Measurements from ENCODE around the gene TAF15.

Gene TAF15

DNA sequence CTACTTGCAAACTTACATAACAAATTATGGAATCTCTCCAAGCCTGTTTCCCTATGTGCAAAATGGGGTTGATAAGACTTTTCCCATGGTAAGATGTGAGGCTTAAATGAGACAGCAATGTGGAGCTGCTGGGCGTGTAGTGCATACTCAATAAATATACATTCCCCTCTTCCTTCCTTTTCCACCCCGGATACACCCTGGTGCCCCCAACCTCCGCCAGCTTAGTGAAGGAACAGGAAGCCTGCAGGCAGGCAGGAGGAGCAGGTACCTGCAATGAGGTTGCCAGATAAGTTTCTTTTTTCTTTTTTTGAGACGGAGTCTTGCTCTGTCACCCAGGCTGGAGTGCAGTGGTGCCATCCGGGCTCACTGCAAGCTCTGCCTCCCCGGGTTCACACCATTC lies 33.7 kb upstream of the TAF15 start:
- Histone ChIP-seq H3K9ac (ENCODE audit: low read depth, low read length, poor library complexity) (no peak overlapping the region), H4K91ac (ENCODE audit: low read depth, low read length, poor library complexity) (no peak overlapping the region), H3K27me3 (ENCODE audit: control insufficient read depth in 3 of 3, insufficient read depth in 3 of 3, low read depth in 1 of 3, low read length in 3 of 3) (peaks cover 0 to 41% (median 3%) of the 10 kb centered on the region in 3 experiments), H3K27ac (replicated peaks; ENCODE audit: low read length) (no peak overlapping the region), H3K4ac (ENCODE audit: low read length) (no peak overlapping the region), H2BK120ac (ENCODE audit: low read depth, low read length) (no peak overlapping the region), H3K4me3 (ENCODE audit: low read length in 2 of 2) (no peak overlapping the region), H3K79me1 (ENCODE audit: low read depth, low read length) (no peaks in the 10 kb centered on the region), H3K9me3 (replicated peaks in 1 of 2; ENCODE audit: control insufficient read depth in 2 of 2, insufficient read depth in 1 of 2, low read depth in 1 of 2, low read length in 2 of 2) (no peaks in the 10 kb centered on the region), H2BK5ac (ENCODE audit: low read length) (no peak overlapping the region), H3K23ac (ENCODE audit: low read depth, low read length, poor library complexity) (no peak overlapping the region), H3K14ac (ENCODE audit: low read length) (no peak overlapping the region), H3K18ac (ENCODE audit: low read length) (no peak overlapping the region), H2AK5ac (ENCODE audit: low read depth, low read length) (no peak overlapping the region), H3K4me1 (ENCODE audit: control insufficient read depth in 2 of 2, insufficient read depth in 1 of 2, low read depth in 1 of 2, low read length in 2 of 2) (peaks cover 10 to 27% of the 10 kb centered on the region in 2 donors), H3K4me2 (ENCODE audit: insufficient read depth, low read length, poor library complexity, severe bottlenecking) (no peak overlapping the region), H2BK15ac (ENCODE audit: low read length) (no peak overlapping the region), H2AFZ (ENCODE audit: low read length) (no peak overlapping the region), H2BK12ac (ENCODE audit: low read length) (no peak overlapping the region), H4K8ac (ENCODE audit: low read depth, low read length) (no peak overlapping the region), H3K36me3 (replicated peaks in 1 of 2; ENCODE audit: control insufficient read depth in 2 of 2, insufficient read depth in 2 of 2, low read length in 2 of 2) (no peaks in the 10 kb centered on the region)
- WGBS, 2 donors (ENCODE audit: extremely low coverage in 2 of 2, insufficient read length in 2 of 2, insufficient replicate concordance in 1 of 2) = no CpG with 5 or more reads among the region's 6 CpGs
- no peak for DNase-seq (ENCODE audit: low spot score)

DNA sequence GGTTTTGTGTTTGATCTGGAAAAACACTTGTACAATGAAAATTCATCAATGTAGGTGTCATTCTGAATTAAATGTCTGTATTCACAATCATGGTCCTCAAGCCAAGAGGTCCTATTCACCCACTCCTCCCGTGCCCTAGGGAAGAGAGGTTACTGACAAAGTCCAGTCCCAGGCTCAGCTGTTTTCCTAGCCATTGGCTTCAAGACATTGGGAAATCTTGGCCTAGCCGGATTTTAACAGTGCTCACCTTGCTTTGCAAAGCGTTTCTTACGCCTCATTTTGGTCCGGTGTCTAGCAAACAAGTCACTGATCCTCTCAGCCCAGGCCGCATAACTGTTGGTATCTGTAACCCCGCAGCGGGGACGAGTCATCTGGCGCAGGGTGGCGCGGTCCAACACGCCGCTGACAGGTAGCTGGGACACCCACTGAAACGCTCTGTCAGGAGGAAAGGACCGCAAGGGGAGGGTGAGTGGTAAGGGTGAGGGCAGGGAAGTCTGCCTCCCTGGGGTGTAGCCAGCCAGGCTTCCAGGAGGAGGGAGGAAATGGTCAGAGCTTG lies 30.6 kb upstream of the TAF15 start:
- peak overlapping the region; percentile 1 for H2BK15ac ChIP-seq (ENCODE audit: low read length)
- peak overlapping the region; percentile 63 for H3K14ac ChIP-seq (ENCODE audit: low read length)
- WGBS, 2 donors (ENCODE audit: extremely low coverage in 2 of 2, insufficient read length in 2 of 2, insufficient replicate concordance in 1 of 2) = no CpG with 5 or more reads among the region's 16 CpGs
- H2AK5ac ChIP-seq (ENCODE audit: low read depth, low read length) = peak overlapping the region; percentile 4
- no peak overlapping the region for H2BK12ac ChIP-seq (ENCODE audit: low read length)
- H3K79me1 ChIP-seq (ENCODE audit: low read depth, low read length) = no peaks in the 10 kb centered on the region
- peaks cover 0 to 49% (median 3%) of the 10 kb centered on the region in 3 experiments for H3K27me3 ChIP-seq (ENCODE audit: control insufficient read depth in 3 of 3, insufficient read depth in 3 of 3, low read depth in 1 of 3, low read length in 3 of 3)
- no peak overlapping the region for H4K91ac ChIP-seq (ENCODE audit: low read depth, low read length, poor library complexity)
- peak overlapping the region; percentile 61 for H3K18ac ChIP-seq (ENCODE audit: low read length)
- no peak overlapping the region for H4K8ac ChIP-seq (ENCODE audit: low read depth, low read length)
- no peak overlapping the region for H3K9ac ChIP-seq (ENCODE audit: low read depth, low read length, poor library complexity)
- H3K4me1 ChIP-seq (ENCODE audit: control insufficient read depth in 2 of 2, insufficient read depth in 1 of 2, low read depth in 1 of 2, low read length in 2 of 2) = peaks cover 4 to 18% of the 10 kb centered on the region in 2 donors
- peak overlapping the region; percentile 58 for H3K4ac ChIP-seq (ENCODE audit: low read length)
- H3K4me3 ChIP-seq (ENCODE audit: low read length in 2 of 2) = peak overlapping the region in 1 of 2 donors; percentile 3
- no peak overlapping the region for H2BK120ac ChIP-seq (ENCODE audit: low read depth, low read length)
- no peak overlapping the region for H3K27ac ChIP-seq (replicated peaks; ENCODE audit: low read length)
- no peak overlapping the region for H2BK5ac ChIP-seq (ENCODE audit: low read length)
- no peak for DNase-seq (ENCODE audit: low spot score)
- peak overlapping the region; percentile 80 for H3K23ac ChIP-seq (ENCODE audit: low read depth, low read length, poor library complexity)
- H2AFZ ChIP-seq (ENCODE audit: low read length) = no peak overlapping the region
- no peak overlapping the region for H3K4me2 ChIP-seq (ENCODE audit: insufficient read depth, low read length, poor library complexity, severe bottlenecking)
- H3K9me3 ChIP-seq (replicated peaks in 1 of 2; ENCODE audit: control insufficient read depth in 2 of 2, insufficient read depth in 1 of 2, low read depth in 1 of 2, low read length in 2 of 2) = no peaks in the 10 kb centered on the region
- no peaks in the 10 kb centered on the region for H3K36me3 ChIP-seq (replicated peaks in 1 of 2; ENCODE audit: control insufficient read depth in 2 of 2, insufficient read depth in 2 of 2, low read length in 2 of 2)

DNA sequence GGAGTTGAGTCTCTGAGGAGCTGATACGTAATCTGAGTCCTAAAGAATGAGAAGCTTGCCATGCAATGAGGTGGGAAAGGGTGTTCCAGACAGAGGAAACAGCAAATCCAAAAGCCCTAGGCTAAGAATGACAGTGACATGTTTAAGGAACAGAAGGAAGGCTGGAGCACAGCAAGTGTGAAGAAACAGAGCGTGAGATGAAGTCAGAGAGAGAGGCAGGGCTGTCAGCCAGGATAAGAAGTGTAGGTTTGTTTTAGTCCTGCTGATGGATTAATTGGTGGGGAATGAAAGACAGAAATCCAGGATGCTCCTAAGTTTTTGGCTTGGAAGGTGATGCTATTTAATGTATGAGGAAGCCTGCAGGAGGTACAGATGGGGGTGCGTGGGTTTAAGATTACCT lies 28.3 kb upstream of the TAF15 start:
- Histone ChIP-seq H3K36me3 (replicated peaks in 1 of 2; ENCODE audit: control insufficient read depth in 2 of 2, insufficient read depth in 2 of 2, low read length in 2 of 2) (no peaks in the 10 kb centered on the region), H3K27ac (replicated peaks; ENCODE audit: low read length) (no peak overlapping the region), H3K4me2 (ENCODE audit: insufficient read depth, low read length, poor library complexity, severe bottlenecking) (no peak overlapping the region), H2AFZ (ENCODE audit: low read length) (no peak overlapping the region), H2BK120ac (ENCODE audit: low read depth, low read length) (no peak overlapping the region), H2BK15ac (ENCODE audit: low read length) (no peak overlapping the region), H4K8ac (ENCODE audit: low read depth, low read length) (no peak overlapping the region), H3K9me3 (replicated peaks in 1 of 2; ENCODE audit: control insufficient read depth in 2 of 2, insufficient read depth in 1 of 2, low read depth in 1 of 2, low read length in 2 of 2) (no peaks in the 10 kb centered on the region), H3K4me1 (ENCODE audit: control insufficient read depth in 2 of 2, insufficient read depth in 1 of 2, low read depth in 1 of 2, low read length in 2 of 2) (peaks cover 0 to 2% of the 10 kb centered on the region in 2 donors), H2BK5ac (ENCODE audit: low read length) (no peak overlapping the region), H3K27me3 (ENCODE audit: control insufficient read depth in 3 of 3, insufficient read depth in 3 of 3, low read depth in 1 of 3, low read length in 3 of 3) (peaks cover 0 to 60% (median 3%) of the 10 kb centered on the region in 3 experiments), H3K9ac (ENCODE audit: low read depth, low read length, poor library complexity) (no peak overlapping the region), H3K4ac (ENCODE audit: low read length) (no peak overlapping the region), H3K23ac (ENCODE audit: low read depth, low read length, poor library complexity) (no peak overlapping the region), H2AK5ac (ENCODE audit: low read depth, low read length) (no peak overlapping the region), H3K4me3 (ENCODE audit: low read length in 2 of 2) (no peak overlapping the region), H3K18ac (ENCODE audit: low read length) (no peak overlapping the region), H2BK12ac (ENCODE audit: low read length) (no peak overlapping the region), H3K14ac (ENCODE audit: low read length) (no peak overlapping the region), H4K91ac (ENCODE audit: low read depth, low read length, poor library complexity) (no peak overlapping the region), H3K79me1 (ENCODE audit: low read depth, low read length) (no peaks in the 10 kb centered on the region)
- DNase-seq (ENCODE audit: low spot score) = no peak
- no CpG with 5 or more reads among the region's 3 CpGs for WGBS, 2 donors (ENCODE audit: extremely low coverage in 2 of 2, insufficient read length in 2 of 2, insufficient replicate concordance in 1 of 2)

DNA sequence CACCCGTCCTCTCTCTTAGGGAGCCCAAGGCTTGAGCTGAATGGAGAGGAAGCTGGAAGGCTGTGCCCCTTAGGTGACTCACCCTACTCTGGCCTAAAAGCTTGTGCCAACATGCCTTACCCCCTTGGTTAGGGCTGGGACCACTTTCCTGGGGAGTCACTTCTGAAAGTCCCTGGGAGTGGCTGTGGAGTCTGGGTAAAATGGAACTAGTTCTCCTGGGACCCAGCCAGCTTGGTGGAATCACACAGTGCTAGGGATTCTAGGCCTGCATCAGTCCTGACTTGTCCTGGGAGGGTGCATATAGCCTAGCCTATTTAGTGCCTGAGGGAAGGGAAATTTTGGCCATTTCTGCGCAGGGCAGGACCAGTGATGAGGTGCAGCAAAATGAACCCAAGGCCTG lies 24.4 kb upstream of the TAF15 start:
- no peak overlapping the region for H2AK5ac ChIP-seq (ENCODE audit: low read depth, low read length)
- no peaks in the 10 kb centered on the region for H3K36me3 ChIP-seq (replicated peaks in 1 of 2; ENCODE audit: control insufficient read depth in 2 of 2, insufficient read depth in 2 of 2, low read length in 2 of 2)
- H3K4me1 ChIP-seq (ENCODE audit: control insufficient read depth in 2 of 2, insufficient read depth in 1 of 2, low read depth in 1 of 2, low read length in 2 of 2) = no peaks in the 10 kb centered on the region
- no peak overlapping the region for H4K8ac ChIP-seq (ENCODE audit: low read depth, low read length)
- no peak overlapping the region for H3K4ac ChIP-seq (ENCODE audit: low read length)
- no peak overlapping the region for H2BK15ac ChIP-seq (ENCODE audit: low read length)
- peaks cover 0 to 54% (median 0%) of the 10 kb centered on the region in 3 experiments for H3K27me3 ChIP-seq (ENCODE audit: control insufficient read depth in 3 of 3, insufficient read depth in 3 of 3, low read depth in 1 of 3, low read length in 3 of 3)
- no peaks in the 10 kb centered on the region for H3K79me1 ChIP-seq (ENCODE audit: low read depth, low read length)
- H3K14ac ChIP-seq (ENCODE audit: low read length) = no peak overlapping the region
- no CpG with 5 or more reads among the region's 2 CpGs for WGBS, 2 donors (ENCODE audit: extremely low coverage in 2 of 2, insufficient read length in 2 of 2, insufficient replicate concordance in 1 of 2)
- no peak overlapping the region for H2BK5ac ChIP-seq (ENCODE audit: low read length)
- no peak overlapping the region for H2BK120ac ChIP-seq (ENCODE audit: low read depth, low read length)
- H3K9ac ChIP-seq (ENCODE audit: low read depth, low read length, poor library complexity) = no peak overlapping the region
- no peak overlapping the region for H3K23ac ChIP-seq (ENCODE audit: low read depth, low read length, poor library complexity)
- H2AFZ ChIP-seq (ENCODE audit: low read length) = no peak overlapping the region
- DNase-seq (ENCODE audit: low spot score) = no peak
- no peaks in the 10 kb centered on the region for H3K9me3 ChIP-seq (replicated peaks in 1 of 2; ENCODE audit: control insufficient read depth in 2 of 2, insufficient read depth in 1 of 2, low read depth in 1 of 2, low read length in 2 of 2)
- no peak overlapping the region for H3K18ac ChIP-seq (ENCODE audit: low read length)
- H3K27ac ChIP-seq (replicated peaks; ENCODE audit: low read length) = no peak overlapping the region
- no peak overlapping the region for H3K4me2 ChIP-seq (ENCODE audit: insufficient read depth, low read length, poor library complexity, severe bottlenecking)
- H2BK12ac ChIP-seq (ENCODE audit: low read length) = no peak overlapping the region
- no peak overlapping the region for H4K91ac ChIP-seq (ENCODE audit: low read depth, low read length, poor library complexity)
- peak overlapping the region in 1 of 2 donors; percentile 44 for H3K4me3 ChIP-seq (ENCODE audit: low read length in 2 of 2)

Measured in neuronal stem cell (in vitro differentiated cells).